Measurements from ENCODE around the gene RIT1.

GRCh38 chr1:155946633-155947219, 35.6 kb upstream of the RIT1 start:
- TF ChIP-seq EZH2phosphoT487 (IDR thresholded peaks at IDR 0.05; ENCODE audit: insufficient read depth, low read depth) = no peak
- TF ChIP-seq EZH2 (IDR thresholded peaks at IDR 0.05; ENCODE audit: insufficient read depth, poor library complexity, severe bottlenecking) = no peak

All from GM23248 (cell line).